Left renal pelvis (tissue), 4 donors: ENCODE results near the gene LDLR. TPM values are rescaled to one million over a fixed set of nuclear protein-coding genes. Genes with fewer than 3 reads are reported as not detected.
A peak's percentile ranks its signal among the peaks of the same experiment; 100 is the strongest.
"Not testable (repeated sequence)": the region's sequence is repeated elsewhere in the genome, so short reads cannot be mapped to it uniquely, and the experiment has no call there.

Source experiments
- DNase-seq, 4 donors: peaks; one replicate each; pipeline ENCODE4 v3.0.0-alpha.2; 2013; ENCODE audit warnings: low read depth in 4 of 4, low spot score in 3 of 4
- polyA plus RNA-seq, 4 donors: library from polyadenylated mRNA; unstranded; fragments of 120-200 nt; gene quantifications; one replicate each; pipeline ENCODE4 v1.2.1, GENCODE V29; 2013; ENCODE audit not compliant: insufficient read length in 4 of 4

LDLR gene
- polyA plus RNA-seq, 4 donors = 17.9 to 26.9 (median 25.0) TPM

DNA sequence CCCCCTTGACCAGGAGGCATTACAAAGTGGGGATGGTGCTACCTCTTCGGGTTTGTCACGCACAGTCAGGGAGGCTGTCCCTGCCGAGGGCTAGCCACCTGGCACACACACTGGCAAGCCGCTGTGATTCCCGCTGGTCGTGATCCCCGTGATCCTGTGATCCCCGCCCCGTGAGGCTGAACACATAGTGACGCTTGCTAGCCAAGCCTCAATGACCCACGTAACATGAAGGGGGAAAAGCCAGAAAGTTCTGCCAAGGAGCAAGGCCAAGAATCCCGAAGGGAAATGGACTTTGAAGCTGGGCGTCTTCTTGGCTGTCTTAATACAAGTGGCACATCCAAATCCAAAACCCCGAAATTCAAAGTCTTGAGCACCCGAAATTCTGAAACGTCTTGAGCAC, 13.7 kb downstream of the LDLR start:
- no peak for DNase-seq

GRCh38 chr19:11103667-11104066, 14.4 kb downstream of the LDLR start:
- DNase-seq = not testable (repeated sequence)

GRCh38 chr19:11105014-11105636, 15.9 kb downstream of the LDLR start:
- DNase-seq = no peak

GRCh38 chr19:11106477-11106876, 17.2 kb downstream of the LDLR start:
- DNase-seq = no peak

DNA sequence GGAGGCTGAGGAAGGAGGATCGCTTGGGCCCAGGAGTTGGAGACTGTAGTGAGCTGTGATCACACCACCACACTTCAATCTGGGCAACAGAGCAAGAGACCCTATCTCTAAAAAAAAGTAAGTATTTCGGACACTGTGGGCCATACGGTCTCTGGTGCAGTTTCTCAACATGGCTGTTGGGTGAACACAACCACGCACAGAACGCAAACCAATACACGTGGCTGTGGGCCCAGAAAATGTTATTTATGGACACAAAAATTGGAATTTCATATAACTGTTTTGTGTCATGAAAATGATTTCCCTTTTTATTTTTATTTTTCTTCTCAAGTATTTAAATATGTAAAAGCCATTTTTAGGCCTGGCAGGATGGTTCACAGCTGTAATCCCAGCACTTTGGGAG, 19.5 kb downstream of the LDLR start:
- no peak for DNase-seq

DNA sequence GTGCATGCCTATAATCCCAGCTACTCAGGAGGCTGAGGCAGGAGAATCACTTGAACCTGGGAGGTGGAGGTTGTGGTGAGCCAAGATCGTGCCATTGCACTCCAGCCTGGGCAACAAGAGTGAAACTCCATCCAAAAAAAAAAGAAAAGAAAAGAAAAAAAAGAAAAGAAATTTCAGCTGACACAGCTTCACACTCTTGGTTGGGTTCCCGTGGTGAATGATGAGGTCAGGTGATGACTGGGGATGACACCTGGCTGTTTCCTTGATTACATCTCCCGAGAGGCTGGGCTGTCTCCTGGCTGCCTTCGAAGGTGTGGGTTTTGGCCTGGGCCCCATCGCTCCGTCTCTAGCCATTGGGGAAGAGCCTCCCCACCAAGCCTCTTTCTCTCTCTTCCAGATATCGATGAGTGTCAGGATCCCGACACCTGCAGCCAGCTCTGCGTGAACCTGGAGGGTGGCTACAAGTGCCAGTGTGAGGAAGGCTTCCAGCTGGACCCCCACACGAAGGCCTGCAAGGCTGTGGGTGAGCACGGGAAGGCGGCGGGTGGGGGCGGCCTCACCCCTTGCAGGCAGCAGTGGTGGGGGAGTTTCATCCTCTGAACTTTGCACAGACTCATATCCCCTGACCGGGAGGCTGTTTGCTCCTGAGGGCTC, 22.0 kb downstream of the LDLR start:
- DNase-seq = no peak

DNA sequence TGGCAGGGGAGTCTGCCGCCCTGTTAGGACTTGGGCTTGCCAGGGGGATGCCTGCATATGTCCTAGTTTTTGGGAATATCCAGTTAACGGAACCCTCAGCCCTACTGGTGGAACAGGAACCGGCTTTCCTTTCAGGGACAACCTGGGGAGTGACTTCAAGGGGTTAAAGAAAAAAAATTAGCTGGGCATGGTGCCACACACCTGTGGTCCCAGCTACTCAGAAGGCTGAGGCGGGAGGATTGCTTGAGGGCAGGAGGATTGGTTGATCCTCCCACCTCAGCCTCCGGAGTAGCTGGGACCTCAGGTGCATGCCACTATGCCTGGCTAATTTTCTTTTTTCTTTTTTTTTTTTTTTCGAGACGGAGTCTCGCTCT, 22.5 kb downstream of the LDLR start:
- DNase-seq = no peak

DNA sequence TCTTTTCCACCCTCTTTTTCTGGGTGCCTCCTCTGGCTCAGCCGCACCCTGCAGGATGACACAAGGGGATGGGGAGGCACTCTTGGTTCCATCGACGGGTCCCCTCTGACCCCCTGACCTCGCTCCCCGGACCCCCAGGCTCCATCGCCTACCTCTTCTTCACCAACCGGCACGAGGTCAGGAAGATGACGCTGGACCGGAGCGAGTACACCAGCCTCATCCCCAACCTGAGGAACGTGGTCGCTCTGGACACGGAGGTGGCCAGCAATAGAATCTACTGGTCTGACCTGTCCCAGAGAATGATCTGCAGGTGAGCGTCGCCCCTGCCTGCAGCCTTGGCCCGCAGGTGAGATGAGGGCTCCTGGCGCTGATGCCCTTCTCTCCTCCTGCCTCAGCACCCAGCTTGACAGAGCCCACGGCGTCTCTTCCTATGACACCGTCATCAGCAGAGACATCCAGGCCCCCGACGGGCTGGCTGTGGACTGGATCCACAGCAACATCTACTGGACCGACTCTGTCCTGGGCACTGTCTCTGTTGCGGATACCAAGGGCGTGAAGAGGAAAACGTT, 24.0 kb downstream of the LDLR start:
- no peak for DNase-seq

DNA sequence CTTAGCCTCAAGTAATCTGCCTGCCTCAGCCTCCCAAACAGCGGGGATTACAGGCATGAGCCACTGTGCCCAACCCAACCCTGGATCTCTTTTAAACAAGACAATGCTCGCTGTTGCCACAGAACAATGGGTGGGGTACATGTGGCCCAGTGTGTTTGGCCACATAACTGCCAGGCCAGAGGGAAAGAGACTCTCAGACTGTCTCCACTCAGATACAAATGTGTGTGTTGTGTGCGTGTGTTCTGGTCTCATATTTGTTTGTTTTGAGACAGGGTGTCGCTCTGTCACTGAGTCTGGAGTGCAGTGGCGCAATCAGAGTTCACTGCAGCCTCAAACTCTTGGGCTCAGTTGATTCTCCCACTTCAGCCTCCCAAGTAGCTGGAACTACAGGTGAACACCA, 25.8 kb downstream of the LDLR start:
- DNase-seq = no peak

DNA sequence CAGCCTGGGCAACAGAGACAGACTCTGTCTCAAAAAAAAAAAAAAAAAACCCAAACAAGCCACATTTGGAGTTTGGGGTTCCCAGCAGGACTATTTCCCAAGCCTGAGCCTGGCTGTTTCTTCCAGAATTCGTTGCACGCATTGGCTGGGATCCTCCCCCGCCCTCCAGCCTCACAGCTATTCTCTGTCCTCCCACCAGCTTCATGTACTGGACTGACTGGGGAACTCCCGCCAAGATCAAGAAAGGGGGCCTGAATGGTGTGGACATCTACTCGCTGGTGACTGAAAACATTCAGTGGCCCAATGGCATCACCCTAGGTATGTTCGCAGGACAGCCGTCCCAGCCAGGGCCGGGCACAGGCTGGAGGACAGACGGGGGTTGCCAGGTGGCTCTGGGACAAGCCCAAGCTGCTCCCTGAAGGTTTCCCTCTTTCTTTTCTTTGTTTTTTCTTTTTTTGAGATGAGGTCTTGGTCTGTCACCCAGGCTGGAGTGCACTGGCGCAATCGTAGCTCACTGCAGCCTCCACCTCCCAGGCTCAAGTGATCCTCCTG, 26.7 kb downstream of the LDLR start:
- DNase-seq = no peak

- DNase-seq = no peak
Observed at GRCh38 chr19:11116507-11116906, 27.2 kb downstream of the LDLR start.

DNA sequence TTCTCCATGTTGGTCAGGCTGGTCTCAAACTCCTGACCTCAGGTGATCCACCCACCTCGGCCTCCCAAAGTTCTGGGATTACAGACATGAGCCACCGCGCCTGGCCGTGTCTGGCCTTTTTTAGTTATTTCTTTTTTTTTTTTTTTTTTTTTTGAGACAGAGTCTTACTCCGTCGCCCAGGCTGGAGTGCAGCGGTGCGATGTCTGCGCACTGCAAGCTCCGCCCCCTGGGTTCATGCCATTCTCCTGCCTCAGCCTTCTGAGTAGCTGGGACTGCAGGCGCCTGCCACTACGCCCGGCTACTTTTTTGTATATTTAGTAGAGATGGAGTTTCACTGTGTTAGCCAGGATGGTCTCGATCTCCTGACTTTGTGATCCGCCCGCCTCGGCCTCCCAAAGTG, 32.7 kb downstream of the LDLR start:
- DNase-seq = not testable (repeated sequence)

- DNase-seq = no peak
Observed at GRCh38 chr19:11123114-11123513, 33.9 kb downstream of the LDLR start.

- not testable (repeated sequence) for DNase-seq
Observed at GRCh38 chr19:11124157-11124556, 34.9 kb downstream of the LDLR start.

GRCh38 chr19:11125994-11126685, 36.9 kb downstream of the LDLR start:
- DNase-seq = peak in 1 of 4 donors; percentile 68

- no peak for DNase-seq
Observed at GRCh38 chr19:11127905-11128304, 38.6 kb downstream of the LDLR start.

- no peak for DNase-seq
Observed at GRCh38 chr19:11130824-11131455, 41.7 kb downstream of the LDLR start.

DNA sequence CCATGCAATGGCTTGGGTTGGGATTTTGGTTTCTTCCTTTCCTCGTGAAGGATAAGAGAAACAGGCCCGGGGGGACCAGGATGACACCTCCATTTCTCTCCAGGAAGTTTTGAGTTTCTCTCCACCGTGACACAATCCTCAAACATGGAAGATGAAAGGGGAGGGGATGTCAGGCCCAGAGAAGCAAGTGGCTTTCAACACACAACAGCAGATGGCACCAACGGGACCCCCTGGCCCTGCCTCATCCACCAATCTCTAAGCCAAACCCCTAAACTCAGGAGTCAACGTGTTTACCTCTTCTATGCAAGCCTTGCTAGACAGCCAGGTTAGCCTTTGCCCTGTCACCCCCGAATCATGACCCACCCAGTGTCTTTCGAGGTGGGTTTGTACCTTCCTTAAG, 42.2 kb downstream of the LDLR start:
- DNase-seq = no peak

- no peak for DNase-seq
Observed at GRCh38 chr19:11136400-11137101, 47.3 kb downstream of the LDLR start.
